Measurements from ENCODE around the gene USP47.

The USP47 gene

GRCh38 chr11:12007230-12007593 is 165.4 kb downstream of the USP47 start:
- no peak for DNase-seq

- no peak for DNase-seq
Observed at GRCh38 chr11:12007769-12008737, 166.3 kb downstream of the USP47 start, which contains the start of gene DKK3. DKK3 (minus strand) TSS chr11:12008626; CDS start chr11:12008582, 44 bp downstream.
